GM12801 (cell line): Measurements from ENCODE around the gene MAPKBP1.

Experiments used
- CTCF ChIP-seq: IDR thresholded peaks from one replicate; pipeline ENCODE4 v1.5.1; 2011; ENCODE audit warnings: control low read depth; ENCODE audit not compliant: insufficient read length; ENCODE audit errors: extremely low read depth

MAPKBP1 gene

GRCh38 chr15:41794081-41794480 lies 19.8 kb downstream of the MAPKBP1 start:
- TF ChIP-seq CTCF: no peak

- no peak for TF ChIP-seq CTCF
Observed at GRCh38 chr15:41795996-41796856, 21.9 kb downstream of the MAPKBP1 start.

- no peak for TF ChIP-seq CTCF
Observed at GRCh38 chr15:41797201-41797944, 23.1 kb downstream of the MAPKBP1 start.

- no peak for TF ChIP-seq CTCF
Observed at GRCh38 chr15:41798607-41799487, 24.6 kb downstream of the MAPKBP1 start.

GRCh38 chr15:41799488-41799805 lies 25.2 kb downstream of the MAPKBP1 start:
- no peak for TF ChIP-seq CTCF

GRCh38 chr15:41801185-41801584 lies 26.9 kb downstream of the MAPKBP1 start:
- TF ChIP-seq CTCF: no peak
